Measurements from ENCODE around the gene NBR1.
"Not testable (repeated sequence)": the region's sequence is repeated elsewhere in the genome, so short reads cannot be mapped to it uniquely, and the experiment has no call there.

NBR1 gene

DNA sequence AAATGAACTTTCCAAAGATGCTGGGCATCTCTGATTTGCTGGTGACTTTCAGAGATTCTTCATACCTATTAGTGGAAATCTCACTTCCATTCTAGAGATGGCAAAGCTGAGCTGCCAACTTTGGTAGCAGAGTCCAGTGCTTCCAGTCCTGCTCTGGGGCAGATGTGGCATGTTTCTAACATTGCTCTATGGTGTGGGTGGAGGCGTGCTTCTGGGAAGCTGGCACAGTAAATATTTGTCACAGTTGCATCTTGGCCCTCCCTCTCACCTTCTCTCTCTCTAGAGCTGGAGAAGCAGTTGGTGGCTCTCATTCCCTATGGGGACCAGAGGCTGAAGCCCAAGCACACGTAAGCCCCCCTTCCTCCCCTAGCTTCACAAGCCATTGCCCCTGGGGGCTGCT, 42.5 kb downstream of the NBR1 start:
- DNase-seq, result no peak

DNA sequence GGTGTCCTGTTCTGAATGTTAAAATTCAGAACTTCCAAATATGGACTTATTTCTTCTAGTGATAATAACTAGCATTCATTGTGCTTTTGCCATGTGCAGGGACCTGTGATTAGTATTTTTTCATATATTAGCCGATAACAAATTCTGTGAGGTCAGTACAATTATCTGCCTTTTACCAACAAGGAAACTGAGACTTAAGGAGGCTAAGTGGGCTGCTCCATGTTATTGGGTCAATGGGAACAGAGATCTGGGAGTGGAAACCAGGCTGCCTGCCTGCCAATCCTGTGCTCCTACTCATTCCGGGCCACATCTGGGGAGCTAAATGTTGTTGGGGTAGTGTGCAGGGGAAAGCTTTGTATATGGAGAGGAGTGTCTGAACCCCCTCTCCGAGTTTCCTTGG, 44.3 kb downstream of the NBR1 start:
- no peak for DNase-seq

DNA sequence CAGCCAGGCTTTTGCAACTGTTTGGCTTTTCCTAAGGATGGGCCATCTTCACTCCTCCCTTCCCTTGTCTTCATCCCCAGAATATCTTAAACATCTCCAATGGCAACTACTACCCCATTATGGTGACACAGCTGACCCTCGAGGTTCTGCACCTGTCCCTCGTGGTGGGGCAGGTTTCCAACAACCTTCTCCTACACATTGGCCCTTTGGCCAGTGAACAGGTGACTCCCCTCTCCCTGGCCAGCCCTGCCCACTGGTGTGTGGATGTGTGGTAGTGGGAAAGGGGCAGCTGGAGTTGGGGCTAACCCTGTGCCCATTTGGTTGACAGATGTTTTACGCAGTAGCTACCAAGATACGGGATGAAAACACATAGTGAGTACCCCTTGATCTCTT, 45.4 kb downstream of the NBR1 start:
- no peak for DNase-seq

DNA sequence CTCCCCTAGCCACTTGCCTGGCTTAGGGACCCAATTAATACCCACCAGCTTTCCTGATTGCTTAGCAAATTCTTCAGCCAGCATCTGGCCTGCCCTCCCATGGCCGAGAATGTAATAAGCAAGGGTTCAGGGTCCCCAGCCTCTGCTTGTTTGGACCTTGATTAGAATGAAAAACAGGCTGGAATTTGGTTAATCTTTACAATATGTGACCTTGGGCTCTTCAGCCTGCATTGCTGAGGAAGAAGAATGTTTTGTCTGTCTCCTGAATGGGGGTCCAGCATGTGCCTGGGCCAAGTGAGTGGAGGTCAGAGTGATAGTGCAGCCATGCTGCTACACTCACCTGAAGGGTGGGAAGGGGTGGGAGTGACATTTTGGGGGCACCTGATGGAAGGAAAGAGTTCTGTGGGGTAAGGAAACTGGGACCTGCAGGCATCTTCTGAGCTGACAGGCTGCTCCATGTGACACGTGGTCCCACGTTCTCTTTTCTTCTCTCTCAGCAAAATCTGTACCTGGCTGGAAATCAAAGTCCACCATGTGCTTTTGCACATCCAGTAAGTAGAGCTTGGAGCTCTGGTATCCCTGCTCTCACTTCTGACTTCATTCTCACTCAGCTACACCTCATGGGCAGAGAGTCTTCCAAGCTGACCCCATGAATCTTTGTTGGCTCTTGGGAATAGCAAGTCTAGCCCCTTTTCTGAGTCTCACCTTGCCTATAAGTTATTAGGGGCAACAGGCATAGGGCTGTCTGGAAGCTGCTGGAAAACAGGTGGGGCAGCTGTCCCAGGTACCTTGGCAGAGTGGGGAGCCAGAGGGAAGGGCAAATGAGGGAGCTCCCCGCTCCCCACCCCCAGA, 46.0 kb downstream of the NBR1 start:
- no peak for DNase-seq

DNA sequence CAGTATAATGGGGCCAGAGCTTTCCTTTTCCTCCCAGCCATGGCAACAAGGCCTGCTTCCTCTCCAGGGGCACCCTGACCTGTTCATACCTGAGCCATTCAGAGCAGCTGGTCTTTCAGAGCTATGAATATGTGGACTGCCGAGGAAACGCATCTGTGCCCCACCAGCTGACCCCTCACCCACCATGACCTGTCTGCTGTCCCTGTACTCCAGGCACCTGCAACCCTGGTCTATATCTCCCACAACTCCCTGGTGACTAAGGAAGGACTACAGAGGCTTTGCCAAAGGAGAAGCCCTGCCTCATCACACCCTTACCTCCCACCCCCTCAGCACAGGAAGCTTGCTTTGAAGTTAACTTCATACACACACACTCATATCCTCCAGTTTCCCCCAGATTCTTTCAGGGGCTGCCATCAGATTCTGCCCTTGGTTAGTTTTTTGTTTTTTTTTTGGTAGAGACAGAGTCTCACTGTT, 46.6 kb downstream of the NBR1 start:
- DNase-seq, result no peak

DNA sequence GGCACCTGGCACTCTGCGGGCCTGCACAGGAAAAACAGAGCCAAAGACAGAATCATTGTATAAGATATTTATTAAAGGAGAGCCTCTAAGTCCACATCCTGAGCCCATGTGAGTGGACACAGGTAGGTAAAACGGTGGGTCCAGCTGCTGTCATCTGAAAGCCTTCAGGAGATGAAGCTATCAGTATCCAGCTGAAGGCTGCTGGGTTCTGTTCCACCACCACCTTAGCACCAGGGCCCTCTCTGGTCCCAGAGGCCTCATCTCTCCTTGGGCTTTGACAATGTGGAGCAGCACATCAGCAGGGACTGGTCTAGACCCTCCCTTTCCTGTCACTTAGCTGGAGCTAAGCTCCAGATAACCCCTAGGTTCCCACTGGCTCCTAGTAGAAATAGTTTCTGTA, 48.0 kb downstream of the NBR1 start:
- no peak for DNase-seq

DNA sequence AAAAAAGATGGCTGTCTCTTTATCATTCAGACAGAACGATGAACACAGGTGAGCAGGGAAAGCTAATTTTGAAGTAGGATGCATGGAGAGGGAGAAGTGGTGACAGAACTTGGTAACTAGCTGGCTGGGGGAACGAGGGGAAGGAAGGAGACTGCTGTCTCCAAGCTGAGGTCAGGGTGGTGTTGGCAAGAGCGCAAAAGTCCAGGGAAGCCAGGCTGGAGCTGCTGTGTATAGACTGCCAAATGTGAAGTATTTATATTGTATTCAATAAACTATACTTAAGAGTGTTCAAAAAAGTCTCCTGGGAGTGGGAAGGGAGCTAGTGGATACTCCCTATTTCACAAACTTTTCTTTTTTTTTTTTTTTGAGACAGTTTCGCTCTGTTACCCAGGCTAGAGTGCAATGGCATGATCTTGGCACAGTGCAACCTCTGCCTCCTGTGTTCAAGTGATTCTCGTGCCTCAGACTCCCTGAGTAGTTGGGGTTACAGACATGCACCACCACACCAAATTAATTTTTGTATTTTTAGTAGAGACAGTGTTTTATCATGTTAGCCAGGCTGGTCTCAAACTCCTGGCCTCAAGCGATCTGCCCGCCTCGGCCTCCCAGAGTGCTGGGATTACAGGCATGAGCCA, 48.8 kb downstream of the NBR1 start:
- DNase-seq, result no peak

DNA sequence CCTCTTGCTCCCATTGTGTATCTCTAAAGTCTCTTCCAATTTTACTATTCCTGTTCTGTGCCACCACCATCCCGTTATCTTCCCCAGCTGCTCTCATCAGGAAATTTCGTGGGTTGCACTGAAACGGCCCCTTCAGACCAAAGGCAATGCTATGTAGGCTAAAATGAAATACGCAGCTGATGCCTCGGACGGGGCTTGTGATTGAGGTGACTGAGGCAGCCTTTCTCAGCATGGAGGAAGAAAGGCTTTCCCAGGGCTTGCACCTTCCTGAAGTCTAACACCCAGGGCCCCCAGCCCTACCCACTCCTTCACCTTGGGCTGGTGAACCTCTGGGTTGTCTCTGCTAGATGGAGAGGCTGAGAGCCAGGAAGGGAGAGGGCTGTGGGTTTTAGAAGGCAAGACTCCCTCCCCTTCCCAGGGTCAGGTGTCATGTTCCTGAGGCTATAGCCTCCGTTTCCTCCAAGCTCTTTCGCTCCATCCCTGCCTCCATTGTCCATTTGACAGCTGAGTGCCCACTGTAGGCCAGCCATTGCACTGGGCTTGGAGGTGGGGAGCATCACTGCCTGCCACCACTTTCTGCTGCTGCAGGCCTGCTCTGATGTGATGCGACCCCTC, 49.6 kb downstream of the NBR1 start:
- no peak for DNase-seq

DNA sequence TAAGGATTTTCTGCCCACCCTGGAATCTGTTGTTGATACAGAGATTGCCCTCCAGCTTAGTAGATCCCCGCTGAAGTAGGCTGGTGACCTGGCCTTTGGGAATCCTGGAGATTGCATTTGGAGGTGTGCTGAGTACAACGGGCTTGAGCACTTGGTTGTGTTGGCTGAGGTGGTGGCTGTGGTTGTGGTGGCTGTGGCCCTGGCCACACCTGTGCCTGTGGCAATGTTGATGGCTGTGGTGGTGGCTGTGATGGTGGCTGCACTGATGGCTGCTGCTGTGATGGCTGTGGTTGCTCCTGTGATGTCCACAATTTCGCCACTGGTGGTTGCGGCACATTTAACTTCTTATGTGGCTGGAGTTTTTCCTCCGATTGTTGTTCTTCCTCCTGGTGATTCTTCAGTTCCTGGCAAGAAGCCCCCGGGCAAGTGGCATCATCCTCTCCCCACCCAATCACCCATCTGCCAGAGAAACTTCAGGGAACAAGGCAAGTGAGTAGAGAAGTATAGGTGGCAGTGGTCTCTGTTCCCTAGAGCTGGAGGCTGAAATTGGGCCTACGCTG, 53.2 kb downstream of the NBR1 start:
- no peak for DNase-seq

DNA sequence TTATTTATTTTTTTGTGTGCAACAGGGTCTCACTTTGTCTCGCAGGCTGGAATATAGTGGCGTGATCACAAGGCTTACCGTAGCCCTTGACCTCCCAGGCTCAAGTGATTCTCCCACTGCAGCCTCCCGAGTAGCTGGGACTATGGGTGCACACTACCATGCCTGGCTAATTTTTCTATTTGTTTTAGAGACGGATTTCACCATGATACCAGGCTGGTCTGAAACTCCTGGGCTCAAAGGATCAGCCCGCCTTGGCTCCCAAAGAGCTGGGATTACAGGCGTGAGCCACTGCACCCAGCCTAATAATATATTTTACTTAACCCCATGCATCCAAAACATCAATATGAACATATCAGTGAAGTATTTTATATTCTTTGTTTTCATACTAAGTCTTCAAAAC, 55.4 kb downstream of the NBR1 start:
- no peak for DNase-seq

DNA sequence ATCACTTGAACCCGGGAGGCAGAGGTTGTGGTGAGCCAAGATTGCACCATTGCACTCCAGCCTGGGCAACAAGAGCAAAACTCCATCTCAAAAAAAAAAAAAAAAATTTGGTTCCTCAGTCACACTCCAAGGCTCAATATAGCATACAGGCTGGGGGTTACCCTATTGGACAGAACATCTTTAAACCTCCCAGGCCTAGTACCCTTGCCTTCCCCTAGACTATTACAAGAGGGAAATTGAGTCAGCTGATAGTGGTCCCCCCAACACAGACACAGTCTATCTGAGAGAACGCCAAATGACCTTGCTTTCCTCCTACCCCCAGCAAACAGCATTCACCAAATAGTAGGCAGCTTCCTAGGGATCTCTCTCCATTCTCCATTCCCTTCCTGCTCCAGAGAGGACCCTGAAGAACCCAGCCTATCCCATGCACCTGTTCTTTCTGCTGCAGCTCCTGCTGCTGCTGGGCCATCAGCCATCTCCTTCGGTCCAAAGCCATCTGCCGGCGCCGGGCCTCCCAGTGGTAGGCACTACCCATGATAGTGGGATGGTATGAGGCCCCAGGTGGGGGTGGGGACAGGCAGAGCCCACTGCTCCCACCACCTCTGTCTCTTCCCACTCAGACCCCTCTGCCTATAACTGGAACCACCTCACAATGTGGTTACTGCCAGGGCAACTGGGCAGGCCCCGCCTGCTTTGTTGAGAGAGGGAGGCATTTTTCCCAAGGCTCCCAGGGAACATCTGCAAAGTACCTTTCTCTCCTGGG, 57.2 kb downstream of the NBR1 start, which contains the start of gene CCDC200:
Gene CCDC200, minus strand, starts transcription at position 604 of the 763 bp plus-strand sequence. Its CDS starts 69 bp downstream, at position 535.
- DNase-seq, result not testable (repeated sequence)

DNA sequence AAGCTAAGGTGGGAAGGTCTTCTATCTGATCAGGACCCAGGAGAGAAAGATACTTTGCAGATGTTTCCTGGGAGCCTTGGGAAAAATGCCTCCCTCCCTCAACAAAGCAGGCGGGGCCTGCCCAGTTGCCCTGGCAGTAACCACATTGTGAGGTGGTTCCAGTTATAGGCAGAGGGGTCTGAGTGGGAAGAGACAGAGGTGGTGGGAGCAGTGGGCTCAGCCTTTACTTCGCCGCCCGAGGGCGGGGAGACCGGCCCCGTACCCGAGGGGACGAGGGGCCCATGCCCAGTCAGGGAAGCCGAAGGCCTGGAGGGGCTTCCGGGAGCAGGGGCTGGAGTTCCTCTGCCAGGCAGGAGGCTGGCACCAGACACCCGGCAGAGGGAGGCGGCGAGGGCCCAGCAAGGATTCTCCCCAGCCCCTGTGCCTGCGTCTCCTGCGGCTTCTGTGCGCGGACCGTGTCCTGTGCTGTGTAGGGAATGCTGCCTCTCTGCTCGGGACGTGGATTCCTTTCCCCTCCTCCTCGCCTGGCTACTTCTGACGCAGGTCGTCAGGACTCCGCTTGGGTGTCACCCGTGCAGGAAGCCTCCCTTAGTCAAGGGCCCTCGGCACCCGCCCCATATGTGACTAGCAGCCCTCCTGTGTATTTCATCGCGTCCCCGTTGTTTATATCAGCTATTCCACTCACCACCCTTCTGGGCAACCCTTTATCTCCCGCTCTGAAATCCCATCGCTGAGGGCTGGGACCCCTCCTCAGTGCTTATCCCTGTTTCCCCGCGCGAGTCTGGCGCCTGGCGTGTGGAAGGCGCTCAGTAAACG, 60.4 kb downstream of the NBR1 start:
- not testable (repeated sequence) for DNase-seq

DNA sequence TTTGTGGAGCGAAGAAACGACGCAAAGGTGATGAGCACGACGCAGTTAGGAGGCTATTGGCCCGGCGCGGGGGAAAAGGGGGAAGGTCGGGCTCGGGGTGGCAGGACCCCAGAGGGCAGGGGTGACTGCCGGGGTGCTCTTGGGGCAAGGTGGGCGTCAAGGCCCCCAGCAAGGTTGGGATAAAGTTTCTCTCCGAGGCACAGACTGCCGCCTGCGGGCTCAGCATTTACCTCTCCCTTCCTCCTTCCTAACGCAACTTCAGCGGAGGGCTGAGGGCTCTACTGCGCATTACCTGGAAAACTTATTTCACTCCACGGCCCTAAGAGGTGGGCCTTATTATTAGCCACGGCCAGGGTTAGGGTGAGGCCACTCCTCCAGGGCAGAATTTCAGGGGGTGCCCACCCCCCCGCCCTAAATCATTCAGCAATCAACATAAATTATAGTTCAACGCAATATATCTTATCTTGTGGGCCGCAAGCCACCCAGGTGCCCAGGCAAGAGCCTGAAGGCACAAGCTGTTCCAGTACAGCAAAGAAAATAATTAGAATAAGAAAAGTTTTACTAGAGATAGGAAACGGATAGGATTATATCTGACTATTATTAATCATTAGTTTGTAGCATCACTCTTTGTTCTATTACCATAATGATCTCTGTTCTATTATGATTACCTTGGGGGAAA, 61.1 kb downstream of the NBR1 start:
- not testable (repeated sequence) for DNase-seq

DNA sequence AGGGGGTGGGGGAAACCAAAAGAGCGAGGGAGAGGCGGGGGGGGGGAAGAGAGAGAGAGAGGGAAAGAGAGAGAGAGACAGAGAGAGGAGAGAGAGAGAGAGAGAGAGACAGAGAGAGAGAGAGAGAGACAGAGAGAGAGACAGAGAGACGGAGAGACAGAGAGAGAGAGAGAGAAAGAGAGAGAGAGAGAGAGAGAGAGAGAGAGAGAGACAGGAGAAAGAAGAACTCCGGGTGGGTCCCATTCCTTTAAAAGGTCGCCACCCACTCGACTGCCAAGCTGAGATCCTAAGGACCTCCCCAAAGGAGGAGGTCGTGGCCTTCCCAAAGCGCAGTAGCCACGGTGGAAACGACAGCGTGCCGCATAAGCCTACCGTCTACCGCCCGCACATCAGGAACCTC, 62.2 kb downstream of the NBR1 start:
- DNase-seq, result not testable (repeated sequence)

DNA sequence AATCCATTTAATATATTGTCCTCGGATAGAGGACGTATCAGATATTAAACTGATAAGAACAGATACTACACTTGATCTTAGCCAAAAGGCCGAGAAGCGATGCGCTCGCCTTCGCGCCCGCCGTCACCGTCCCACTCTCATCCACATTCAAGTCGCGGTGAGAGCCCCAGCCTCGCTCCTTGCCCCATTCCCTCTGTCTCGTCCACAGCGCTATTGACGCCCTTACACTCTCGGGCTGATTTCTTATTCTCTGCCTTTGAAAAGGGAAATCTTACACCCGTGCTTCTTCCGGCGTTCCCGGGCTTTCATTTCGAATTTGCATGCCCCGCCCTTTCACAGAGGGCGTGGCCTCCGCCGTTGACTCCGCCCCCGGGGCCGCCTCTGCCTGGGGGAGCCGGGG, 62.9 kb downstream of the NBR1 start, which contains the start of gene RNU2-1:
Gene RNU2-1, minus strand, starts transcription at position 101 of the 400 bp plus-strand sequence.
- not testable (repeated sequence) for DNase-seq

DNA sequence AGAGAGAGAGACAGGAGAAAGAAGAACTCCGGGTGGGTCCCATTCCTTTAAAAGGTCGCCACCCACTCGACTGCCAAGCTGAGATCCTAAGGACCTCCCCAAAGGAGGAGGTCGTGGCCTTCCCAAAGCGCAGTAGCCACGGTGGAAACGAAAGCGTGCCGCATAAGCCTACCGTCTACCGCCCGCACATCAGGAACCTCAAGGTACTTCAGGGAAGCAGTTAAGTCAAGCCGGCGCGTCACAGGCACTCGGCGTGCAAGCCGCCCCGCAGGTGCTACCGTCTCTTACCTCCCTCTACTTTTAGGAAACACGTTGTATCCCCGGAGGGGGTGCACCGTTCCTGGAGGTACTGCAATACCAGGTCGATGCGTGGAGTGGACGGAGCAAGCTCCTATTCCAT, 68.6 kb downstream of the NBR1 start:
- not testable (repeated sequence) for DNase-seq

DNA sequence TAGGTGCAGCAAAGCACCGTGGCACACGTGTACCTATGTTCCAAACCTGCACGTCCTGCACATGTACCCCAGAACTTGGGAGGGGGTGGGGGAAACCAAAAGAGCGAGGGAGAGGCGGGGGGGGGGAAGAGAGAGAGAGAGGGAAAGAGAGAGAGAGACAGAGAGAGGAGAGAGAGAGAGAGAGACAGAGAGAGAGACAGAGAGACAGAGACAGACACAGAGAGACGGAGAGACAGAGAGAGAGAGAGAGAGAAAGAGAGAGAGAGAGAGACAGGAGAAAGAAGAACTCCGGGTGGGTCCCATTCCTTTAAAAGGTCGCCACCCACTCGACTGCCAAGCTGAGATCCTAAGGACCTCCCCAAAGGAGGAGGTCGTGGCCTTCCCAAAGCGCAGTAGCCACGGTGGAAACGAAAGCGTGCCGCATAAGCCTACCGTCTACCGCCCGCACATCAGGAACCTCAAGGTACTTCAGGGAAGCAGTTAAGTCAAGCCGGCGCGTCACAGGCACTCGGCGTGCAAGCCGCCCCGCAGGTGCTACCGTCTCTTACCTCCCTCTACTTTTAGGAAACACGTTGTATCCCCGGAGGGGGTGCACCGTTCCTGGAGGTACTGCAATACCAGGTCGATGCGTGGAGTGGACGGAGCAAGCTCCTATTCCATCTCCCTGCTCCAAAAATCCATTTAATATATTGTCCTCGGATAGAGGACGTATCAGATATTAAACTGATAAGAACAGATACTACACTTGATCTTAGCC, 69.8 kb downstream of the NBR1 start:
- DNase-seq, result not testable (repeated sequence)

DNA sequence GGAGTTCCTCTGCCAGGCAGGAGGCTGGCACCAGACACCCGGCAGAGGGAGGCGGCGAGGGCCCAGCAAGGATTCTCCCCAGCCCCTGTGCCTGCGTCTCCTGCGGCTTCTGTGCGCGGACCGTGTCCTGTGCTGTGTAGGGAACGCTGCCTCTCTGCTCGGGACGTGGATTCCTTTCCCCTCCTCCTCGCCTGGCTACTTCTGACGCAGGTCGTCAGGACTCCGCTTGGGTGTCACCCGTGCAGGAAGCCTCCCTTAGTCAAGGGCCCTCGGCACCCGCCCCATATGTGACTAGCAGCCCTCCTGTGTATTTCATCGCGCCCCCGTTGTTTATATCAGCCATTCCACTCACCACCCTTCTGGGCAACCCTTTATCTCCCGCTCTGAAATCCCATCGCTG, 75.4 kb downstream of the NBR1 start:
- not testable (repeated sequence) for DNase-seq
